ENCODE results near the gene SRP68. TPM values are rescaled to one million over a fixed set of nuclear protein-coding genes. Genes with fewer than 3 reads are reported as not detected.

SRP68 gene
- total and polyA plus RNA-seq, 3 donors from 2014 or later = 49.2 to 79.6 (median 53.4) TPM

GRCh38 chr17:76088041-76088867, 15.9 kb upstream of the SRP68 start:
- H3K4me3 ChIP-seq = no peak overlapping the region
- no peak for TF ChIP-seq POLR2A (IDR thresholded peaks at IDR 0.05)
- TF ChIP-seq, protein P1, sequence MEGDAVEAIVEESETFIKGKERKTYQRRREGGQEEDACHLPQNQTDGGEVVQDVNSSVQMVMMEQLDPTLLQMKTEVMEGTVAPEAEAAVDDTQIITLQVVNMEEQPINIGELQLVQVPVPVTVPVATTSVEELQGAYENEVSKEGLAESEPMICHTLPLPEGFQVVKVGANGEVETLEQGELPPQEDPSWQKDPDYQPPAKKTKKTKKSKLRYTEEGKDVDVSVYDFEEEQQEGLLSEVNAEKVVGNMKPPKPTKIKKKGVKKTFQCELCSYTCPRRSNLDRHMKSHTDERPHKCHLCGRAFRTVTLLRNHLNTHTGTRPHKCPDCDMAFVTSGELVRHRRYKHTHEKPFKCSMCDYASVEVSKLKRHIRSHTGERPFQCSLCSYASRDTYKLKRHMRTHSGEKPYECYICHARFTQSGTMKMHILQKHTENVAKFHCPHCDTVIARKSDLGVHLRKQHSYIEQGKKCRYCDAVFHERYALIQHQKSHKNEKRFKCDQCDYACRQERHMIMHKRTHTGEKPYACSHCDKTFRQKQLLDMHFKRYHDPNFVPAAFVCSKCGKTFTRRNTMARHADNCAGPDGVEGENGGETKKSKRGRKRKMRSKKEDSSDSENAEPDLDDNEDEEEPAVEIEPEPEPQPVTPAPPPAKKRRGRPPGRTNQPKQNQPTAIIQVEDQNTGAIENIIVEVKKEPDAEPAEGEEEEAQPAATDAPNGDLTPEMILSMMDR (IDR thresholded peaks at IDR 0.05) = no peak
- 93 to 97% methylated on average over 15 to 25 of the region's 25 CpGs for WGBS, 2 donors
- H3K27ac ChIP-seq = no peak overlapping the region
- DNase-seq = no peak
- H3K4me1 ChIP-seq = no peaks in the 10 kb centered on the region
- H3K9me3 ChIP-seq = no peaks in the 10 kb centered on the region
- intact Hi-C loops (cut with DNase I; ENCODE audit: low total_unique reads) = no loop called here
- H3K27me3 ChIP-seq = no peaks in the 10 kb centered on the region
- H3K36me3 ChIP-seq (ENCODE audit: low read depth, missing control alignments) = no peaks in the 10 kb centered on the region

DNA sequence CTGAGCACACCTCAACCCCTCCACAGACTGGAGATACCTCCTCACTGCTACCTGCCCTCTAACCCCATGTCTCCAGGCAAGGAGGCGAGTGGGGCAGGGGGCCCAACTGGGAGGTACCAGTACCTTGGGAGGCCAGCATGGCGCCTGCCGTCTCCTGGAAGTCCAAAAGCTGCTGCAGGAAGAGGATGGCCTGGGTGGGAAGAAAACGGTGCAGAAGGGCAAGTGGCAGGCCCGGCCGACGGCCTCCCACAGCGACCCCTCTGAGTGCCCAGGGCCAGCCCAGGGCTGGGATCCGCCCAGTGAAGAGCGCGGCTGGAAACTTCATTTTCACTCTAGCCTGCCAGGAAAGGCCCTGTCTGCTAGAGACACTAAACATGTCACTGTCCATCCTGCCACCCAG, 15.2 kb upstream of the SRP68 start:
- no peak for DNase-seq
- intact Hi-C loops (cut with DNase I; ENCODE audit: low total_unique reads) = no loop called here
- H3K4me1 ChIP-seq = no peaks in the 10 kb centered on the region
- H3K4me3 ChIP-seq = no peak overlapping the region
- TF ChIP-seq POLR2A (IDR thresholded peaks at IDR 0.05) = no peak
- TF ChIP-seq, protein P1 (IDR thresholded peaks at IDR 0.05) = no peak
- no peaks in the 10 kb centered on the region for H3K36me3 ChIP-seq (ENCODE audit: low read depth, missing control alignments)
- H3K27ac ChIP-seq = no peak overlapping the region
- WGBS, 2 donors = 87 to 92% methylated on average over 4 to 11 of the region's 11 CpGs
- no peaks in the 10 kb centered on the region for H3K9me3 ChIP-seq
- no peaks in the 10 kb centered on the region for H3K27me3 ChIP-seq

DNA sequence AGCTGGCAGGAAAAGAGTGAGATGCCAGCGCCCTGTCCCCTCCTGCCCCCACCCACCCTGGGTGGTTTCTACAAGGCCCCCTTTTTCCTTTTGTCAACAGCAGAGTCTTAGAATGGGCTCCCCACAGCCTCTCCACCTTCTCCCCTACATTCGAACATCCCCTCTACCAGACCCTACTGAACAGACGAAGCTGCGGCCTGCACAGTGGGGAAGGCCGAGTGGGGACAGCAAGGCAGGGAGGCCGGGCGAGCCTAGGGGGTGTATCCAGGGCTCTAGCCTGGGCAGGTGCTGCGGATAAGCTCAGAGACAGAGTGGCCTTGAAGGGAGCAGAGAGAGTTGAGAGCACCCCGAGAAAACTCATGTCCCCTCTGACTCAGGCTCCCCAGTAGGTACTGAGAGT, 14.1 kb upstream of the SRP68 start:
- Histone ChIP-seq H3K4me1 (no peaks in the 10 kb centered on the region), H3K27me3 (no peaks in the 10 kb centered on the region), H3K36me3 (ENCODE audit: low read depth, missing control alignments) (no peaks in the 10 kb centered on the region), H3K9me3 (no peaks in the 10 kb centered on the region), H3K27ac (no peak overlapping the region), H3K4me3 (no peak overlapping the region)
- DNase-seq = no peak
- TF ChIP-seq, protein P1 (IDR thresholded peaks at IDR 0.05) = no peak
- TF ChIP-seq POLR2A (IDR thresholded peaks at IDR 0.05) = no peak
- intact Hi-C loops (cut with DNase I; ENCODE audit: low total_unique reads) = no loop called here
- WGBS, 2 donors = 92 to 95% methylated on average over 9 of the region's 9 CpGs

DNA sequence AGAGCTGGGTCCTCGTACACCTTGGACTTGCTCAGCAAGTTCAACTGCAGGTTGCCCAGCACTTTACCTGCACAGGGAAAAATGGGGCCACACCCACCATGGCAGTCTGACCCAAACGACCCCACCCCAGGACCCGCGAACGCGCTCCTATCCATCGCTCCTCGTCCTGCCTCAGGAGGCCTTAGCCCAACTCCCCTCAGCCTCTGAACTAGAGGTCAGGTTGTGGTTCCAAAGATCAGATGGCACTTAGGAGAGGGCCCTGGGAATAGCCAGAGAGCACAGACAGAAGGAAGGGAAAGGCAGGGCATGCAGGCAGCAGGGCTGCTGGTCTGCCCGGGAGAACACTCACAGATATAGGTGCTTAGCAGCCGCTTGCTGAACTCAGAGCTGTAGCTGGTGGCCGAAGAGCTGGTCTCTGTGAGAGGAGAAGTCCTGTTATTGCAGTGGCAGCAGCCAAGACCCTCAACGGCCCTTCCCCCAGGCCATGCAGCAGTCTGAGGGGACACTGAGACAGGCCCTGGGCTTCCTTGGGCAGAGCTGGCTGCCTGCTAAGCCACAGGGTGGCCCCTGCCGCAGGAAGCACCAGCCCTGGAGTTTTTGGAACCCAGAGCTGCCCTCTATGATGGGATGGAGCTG, 13.5 kb upstream of the SRP68 start:
- intact Hi-C loops (cut with DNase I; ENCODE audit: low total_unique reads) = no loop called here
- Histone ChIP-seq H3K4me1 (no peaks in the 10 kb centered on the region), H3K36me3 (ENCODE audit: low read depth, missing control alignments) (no peaks in the 10 kb centered on the region), H3K27ac (no peak overlapping the region), H3K4me3 (no peak overlapping the region), H3K27me3 (no peaks in the 10 kb centered on the region), H3K9me3 (no peaks in the 10 kb centered on the region)
- TF ChIP-seq, protein P1 (IDR thresholded peaks at IDR 0.05) = no peak
- TF ChIP-seq POLR2A (IDR thresholded peaks at IDR 0.05) = no peak
- 86 to 91% methylated on average over 12 to 13 of the region's 13 CpGs for WGBS, 2 donors
- DNase-seq = no peak

Data from testis (tissue), 3 donors.